Suprapubic skin (tissue), 4 donors: ENCODE results near the gene PUM1. TPM values are rescaled to one million over a fixed set of nuclear protein-coding genes. Genes with fewer than 3 reads are reported as not detected.
"Not testable (repeated sequence)": the region's sequence is repeated elsewhere in the genome, so short reads cannot be mapped to it uniquely, and the experiment has no call there.

Source experiments
- DNase-seq, 2 donors: peaks; one replicate each; pipeline ENCODE4 v3.0.0-alpha.2; 2019; ENCODE audit warnings: low spot score in 2 of 2
- H3K27ac ChIP-seq: fragments of 200-600 bp; sonication (generic); one replicate; pipeline ENCODE4 v1.5.1; 2019
- H3K27me3 ChIP-seq: fragments of 200-600 bp; sonication (generic); one replicate; pipeline ENCODE4 v1.5.1; 2019
- H3K36me3 ChIP-seq: fragments of 200-600 bp; sonication (generic); one replicate; pipeline ENCODE4 v1.5.1; 2019
- H3K4me1 ChIP-seq: fragments of 200-600 bp; sonication (generic); one replicate; pipeline ENCODE4 v1.5.1; 2019
- H3K4me3 ChIP-seq: fragments of 200-600 bp; sonication (generic); one replicate; pipeline ENCODE4 v1.5.1; 2019; ENCODE audit warnings: mild to moderate bottlenecking
- H3K9me3 ChIP-seq: fragments of 200-600 bp; sonication (generic); one replicate; pipeline ENCODE4 v1.5.1; 2019
- EP300 ChIP-seq: sonication (generic); formaldehyde crosslinking; IDR thresholded peaks from one replicate; pipeline ENCODE4 v1.6.1; 2017; ENCODE audit warnings: antibody characterized with exemption
- POLR2A ChIP-seq, 2 donors: fragments of 450-650 bp; IDR thresholded peaks; one replicate each; pipeline ENCODE4 v1.6.1; 2017; ENCODE audit warnings: antibody characterized with exemption in 2 of 2, mild to moderate bottlenecking in 2 of 2, moderate library complexity in 2 of 2
- POLR2AphosphoS5 ChIP-seq, 3 donors: sonication (generic); formaldehyde crosslinking; IDR thresholded peaks; one replicate each; pipeline ENCODE4 v1.6.1; 2017; ENCODE audit warnings: antibody characterized with exemption in 3 of 3
- WGBS: methylation state at CpG from one replicate; pipeline ENCODE4 v1.1.5; 2018; 5-methylcytosine and 5-hydroxymethylcytosine counted together
- total RNA-seq, 4 donors: library from RNA; depleted of rRNA; stranded (reverse); fragments of >200 nt; gene quantifications; one replicate each; pipeline ENCODE4 v1.1.0, GENCODE V29; 2016
- TF ChIP-seq, protein P1 (sequence below), 2 donors: fragments of 200-600 bp in 1 of 2; fragments of 450-650 bp in 1 of 2; sonication (generic) in 1 of 2; IDR thresholded peaks; one replicate each; pipeline ENCODE4 v1.5.1; 2016 to 2019; ENCODE audit warnings: antibody characterized with exemption in 2 of 2, mild to moderate bottlenecking in 1 of 2, moderate library complexity in 1 of 2

PUM1 gene
- total RNA-seq, 4 donors from 2014 or later, result 100 to 132 (median 110) TPM

DNA sequence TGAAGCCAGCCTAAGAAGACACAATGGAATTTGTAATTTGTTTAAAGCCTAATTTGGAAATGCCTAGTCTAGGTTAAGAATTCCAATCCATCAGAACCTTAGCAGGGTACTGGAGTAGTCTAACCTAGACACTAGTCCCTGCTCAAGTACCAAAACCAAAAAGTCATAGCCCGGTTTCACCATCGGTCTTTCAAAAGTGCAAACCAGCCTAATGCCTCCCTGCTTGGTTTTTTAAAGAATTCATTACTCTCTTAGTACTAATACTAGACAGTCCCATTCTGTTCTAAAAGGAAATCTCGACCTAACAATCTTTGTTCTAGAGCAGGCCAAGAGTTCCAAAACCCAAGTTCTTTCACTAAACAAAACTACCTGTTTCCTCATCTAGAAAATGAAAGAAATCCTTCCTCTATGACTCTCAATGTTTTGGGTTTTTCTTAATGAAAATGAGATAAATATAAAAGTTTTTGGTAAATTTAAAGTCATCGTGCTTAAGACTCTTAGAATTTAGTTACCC, 2.6 kb downstream of the PUM1 start:
- peak overlapping the region; percentile 98 for H3K27ac ChIP-seq
- WGBS, result 51% methylated on average over 4 of the region's 4 CpGs
- no peaks in the 10 kb centered on the region for H3K9me3 ChIP-seq
- TF ChIP-seq, protein P1, sequence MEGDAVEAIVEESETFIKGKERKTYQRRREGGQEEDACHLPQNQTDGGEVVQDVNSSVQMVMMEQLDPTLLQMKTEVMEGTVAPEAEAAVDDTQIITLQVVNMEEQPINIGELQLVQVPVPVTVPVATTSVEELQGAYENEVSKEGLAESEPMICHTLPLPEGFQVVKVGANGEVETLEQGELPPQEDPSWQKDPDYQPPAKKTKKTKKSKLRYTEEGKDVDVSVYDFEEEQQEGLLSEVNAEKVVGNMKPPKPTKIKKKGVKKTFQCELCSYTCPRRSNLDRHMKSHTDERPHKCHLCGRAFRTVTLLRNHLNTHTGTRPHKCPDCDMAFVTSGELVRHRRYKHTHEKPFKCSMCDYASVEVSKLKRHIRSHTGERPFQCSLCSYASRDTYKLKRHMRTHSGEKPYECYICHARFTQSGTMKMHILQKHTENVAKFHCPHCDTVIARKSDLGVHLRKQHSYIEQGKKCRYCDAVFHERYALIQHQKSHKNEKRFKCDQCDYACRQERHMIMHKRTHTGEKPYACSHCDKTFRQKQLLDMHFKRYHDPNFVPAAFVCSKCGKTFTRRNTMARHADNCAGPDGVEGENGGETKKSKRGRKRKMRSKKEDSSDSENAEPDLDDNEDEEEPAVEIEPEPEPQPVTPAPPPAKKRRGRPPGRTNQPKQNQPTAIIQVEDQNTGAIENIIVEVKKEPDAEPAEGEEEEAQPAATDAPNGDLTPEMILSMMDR (IDR thresholded peaks at IDR 0.05), result no peak
- no peak for TF ChIP-seq POLR2AphosphoS5 (IDR thresholded peaks at IDR 0.05)
- TF ChIP-seq POLR2A (IDR thresholded peaks at IDR 0.05), result no peak
- TF ChIP-seq EP300, result no peak
- H3K4me1 ChIP-seq, result peaks cover 56% of the 10 kb centered on the region
- H3K4me3 ChIP-seq, result peak overlapping the region; percentile 80
- H3K27me3 ChIP-seq, result no peaks in the 10 kb centered on the region
- DNase-seq, result no peak
- H3K36me3 ChIP-seq, result peaks cover 14% of the 10 kb centered on the region

DNA sequence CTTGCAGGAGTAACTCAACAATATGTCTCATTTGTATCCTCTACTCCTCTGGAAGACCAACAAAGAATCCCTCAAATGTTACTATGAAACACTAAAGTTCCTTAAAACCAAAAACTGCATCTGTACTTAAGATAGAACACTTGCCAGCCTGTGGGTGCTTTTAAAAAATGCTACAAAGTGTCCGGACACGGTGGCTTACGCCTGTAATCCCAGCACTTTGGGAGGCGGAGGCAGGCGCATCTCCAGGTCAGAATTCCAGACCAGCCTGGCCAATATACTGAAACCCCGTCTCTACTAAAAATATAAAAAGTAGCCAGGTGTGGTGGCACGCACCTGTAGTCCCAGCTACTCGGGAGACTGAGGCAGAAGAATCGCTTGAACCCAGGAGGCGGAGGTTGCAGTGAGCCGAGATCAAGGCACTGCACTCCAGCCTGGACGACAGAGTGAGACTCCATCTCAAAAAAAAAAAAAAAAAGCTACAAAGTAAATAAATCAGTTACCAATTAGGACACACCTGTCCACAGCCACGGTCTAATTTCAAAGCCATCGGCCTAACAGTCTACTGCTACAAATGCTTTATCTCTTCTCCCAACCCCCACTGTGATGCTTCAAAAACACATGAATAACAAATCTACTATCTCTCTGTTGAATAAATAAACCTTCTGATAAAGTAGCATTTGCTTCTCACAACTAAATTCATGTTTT, 3.2 kb downstream of the PUM1 start:
- not testable (repeated sequence) for H3K27me3 ChIP-seq, H3K9me3 ChIP-seq, DNase-seq, H3K27ac ChIP-seq
- peaks cover 17% of the 10 kb centered on the region for H3K36me3 ChIP-seq
- peak overlapping the region; percentile 80 for H3K4me3 ChIP-seq
- 69% methylated on average over 14 of the region's 14 CpGs for WGBS
- H3K4me1 ChIP-seq, result peaks cover 60% of the 10 kb centered on the region

DNA sequence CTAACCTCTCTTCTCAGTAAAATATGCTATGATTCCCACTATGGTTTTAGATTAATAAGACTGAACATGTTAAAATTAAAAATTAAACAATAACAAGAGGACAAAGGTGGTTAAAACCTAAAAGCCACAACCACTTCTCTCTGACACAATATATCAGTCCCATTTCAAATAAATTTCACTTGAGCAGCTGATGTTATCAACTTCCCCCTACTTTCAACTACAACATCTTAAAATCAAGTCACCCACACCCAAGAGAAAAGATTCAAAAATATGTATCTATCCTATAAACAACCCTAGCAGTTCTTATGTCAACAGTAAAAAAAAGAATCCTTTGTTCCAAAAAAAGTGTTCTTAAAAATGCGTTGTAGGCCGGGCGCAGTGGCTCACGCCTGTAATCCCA, 7.5 kb downstream of the PUM1 start:
- no peak overlapping the region for H3K27ac ChIP-seq
- no peak for DNase-seq
- peaks cover 82% of the 10 kb centered on the region for H3K4me1 ChIP-seq
- no peaks in the 10 kb centered on the region for H3K9me3 ChIP-seq
- H3K36me3 ChIP-seq, result peaks cover 27% of the 10 kb centered on the region
- no peaks in the 10 kb centered on the region for H3K27me3 ChIP-seq
- WGBS, result 92% methylated on average over 4 of the region's 4 CpGs
- no peak for TF ChIP-seq POLR2A (IDR thresholded peaks at IDR 0.05)
- TF ChIP-seq, protein P1 (IDR thresholded peaks at IDR 0.05), result no peak
- no peak for TF ChIP-seq EP300
- TF ChIP-seq POLR2AphosphoS5 (IDR thresholded peaks at IDR 0.05), result no peak
- H3K4me3 ChIP-seq, result no peak overlapping the region

DNA sequence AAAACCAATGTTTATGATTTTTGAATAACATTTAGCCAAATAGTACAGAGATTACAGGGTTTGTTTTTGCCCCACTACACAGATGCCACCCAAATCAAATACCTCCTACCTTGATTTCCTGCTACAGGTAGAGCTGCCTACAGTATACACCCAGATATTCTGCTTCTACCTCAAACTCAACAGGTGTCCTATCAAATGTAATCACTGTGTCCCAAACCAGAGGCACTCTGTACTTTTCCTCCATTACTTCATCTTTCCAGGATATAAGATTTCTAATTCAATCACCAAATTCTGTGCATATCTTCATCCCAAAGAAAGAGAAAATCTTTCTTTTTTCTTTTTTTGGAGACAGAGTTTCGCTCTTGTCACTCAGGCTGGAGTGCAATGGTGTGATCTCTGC, 9.6 kb downstream of the PUM1 start:
- Histone ChIP-seq H3K27ac (no peak overlapping the region), H3K27me3 (no peaks in the 10 kb centered on the region), H3K36me3 (peaks cover 27% of the 10 kb centered on the region), H3K4me1 (peaks cover 70% of the 10 kb centered on the region), H3K9me3 (no peaks in the 10 kb centered on the region), H3K4me3 (no peak overlapping the region)
- TF ChIP-seq, protein P1 (IDR thresholded peaks at IDR 0.05), result no peak
- no peak for TF ChIP-seq POLR2AphosphoS5 (IDR thresholded peaks at IDR 0.05)
- no peak for TF ChIP-seq EP300
- no peak for TF ChIP-seq POLR2A (IDR thresholded peaks at IDR 0.05)
- no peak for DNase-seq
- WGBS, result 100% methylated on average over 1 of the region's 1 CpG

DNA sequence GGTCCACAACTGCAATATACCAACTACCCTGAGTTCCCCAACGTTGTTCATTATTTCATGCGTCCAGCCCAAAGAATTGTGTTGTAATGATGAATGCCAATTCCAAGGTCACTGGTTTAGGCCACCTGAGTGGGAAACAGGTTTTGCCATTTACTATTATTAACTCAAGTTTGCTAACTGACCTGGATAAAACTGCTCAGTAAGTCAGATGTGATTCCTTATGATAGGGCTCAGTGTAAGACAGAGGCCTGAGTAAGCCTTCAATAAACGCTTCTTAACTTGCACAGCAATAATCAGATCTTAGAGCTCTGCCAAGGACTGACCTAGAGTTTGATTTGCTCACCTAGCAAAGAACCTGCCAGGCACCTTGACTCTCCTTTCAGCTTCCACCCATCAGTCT, 10.0 kb downstream of the PUM1 start:
- H3K36me3 ChIP-seq, result peaks cover 27% of the 10 kb centered on the region
- DNase-seq, result no peak
- WGBS, result 41% methylated on average over 3 of the region's 3 CpGs
- H3K4me1 ChIP-seq, result peaks cover 67% of the 10 kb centered on the region
- H3K4me3 ChIP-seq, result no peak overlapping the region
- TF ChIP-seq POLR2A (IDR thresholded peaks at IDR 0.05) (no peak), POLR2AphosphoS5 (IDR thresholded peaks at IDR 0.05) (no peak), EP300 (no peak)
- TF ChIP-seq, protein P1 (IDR thresholded peaks at IDR 0.05), result no peak
- H3K9me3 ChIP-seq, result no peaks in the 10 kb centered on the region
- no peak overlapping the region for H3K27ac ChIP-seq
- no peaks in the 10 kb centered on the region for H3K27me3 ChIP-seq
